HG03439 (cell line): ENCODE measurements around the gene PDLIM5.

Experiments used
- ATAC-seq: cut with Tn5 transposase; IDR thresholded peaks from one replicate; pipeline ENCODE4 v1.9.1; 2021; ENCODE audit warnings: mild to moderate bottlenecking, moderate library complexity; ENCODE audit not compliant: unreplicated experiment

The PDLIM5 gene

DNA sequence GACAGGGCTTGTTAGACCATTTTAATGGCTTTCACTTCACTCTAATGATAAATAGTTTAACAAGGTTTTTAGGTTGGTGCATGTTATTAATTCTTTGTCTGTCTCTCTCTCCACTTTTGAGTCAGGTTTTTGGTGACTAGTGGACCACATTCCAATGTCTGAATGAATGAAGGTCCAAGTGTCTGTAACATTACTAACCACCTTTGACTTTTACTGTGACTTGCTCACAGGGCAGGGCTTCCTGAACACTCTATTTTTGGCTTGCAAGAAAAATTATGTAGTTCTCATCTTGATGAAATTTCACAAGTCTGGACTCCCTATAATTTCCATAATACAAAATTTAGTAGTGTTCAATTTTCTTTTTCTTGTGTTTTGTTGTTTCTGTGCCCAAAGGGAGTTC, 227.2 kb downstream of the PDLIM5 start:
- no peak for ATAC-seq

- no peak for ATAC-seq
Observed at GRCh38 chr4:94680176-94680862, 228.6 kb downstream of the PDLIM5 start.

GRCh38 chr4:94686086-94686485, 234.3 kb downstream of the PDLIM5 start:
- ATAC-seq, result no peak

GRCh38 chr4:94689155-94689860, 237.6 kb downstream of the PDLIM5 start:
- ATAC-seq, result no peak

GRCh38 chr4:94690851-94691254, 239.1 kb downstream of the PDLIM5 start:
- ATAC-seq, result no peak

DNA sequence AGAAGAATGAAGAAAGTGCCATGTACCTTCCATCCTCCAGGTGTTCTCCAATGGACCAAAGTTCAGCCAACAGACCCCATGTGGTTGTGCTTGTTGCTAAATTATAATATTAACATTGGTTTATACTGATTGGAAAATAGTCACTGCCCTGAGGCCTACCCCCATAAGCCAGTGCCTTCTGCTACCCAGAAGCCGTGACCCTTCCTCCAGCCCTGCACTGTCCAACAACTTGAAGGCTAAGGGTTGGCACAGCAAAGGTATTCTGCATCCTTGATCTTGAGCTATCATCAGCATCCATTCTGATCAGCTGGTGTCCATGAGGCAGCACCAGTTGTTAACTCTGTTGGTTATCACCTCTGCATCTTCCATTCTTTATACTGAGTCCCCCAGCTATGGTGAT, 239.8 kb downstream of the PDLIM5 start:
- ATAC-seq, result no peak

GRCh38 chr4:94695384-94695783, 243.6 kb downstream of the PDLIM5 start:
- ATAC-seq, result no peak

- no peak for ATAC-seq
Observed at GRCh38 chr4:94698187-94698586, 246.4 kb downstream of the PDLIM5 start.

DNA sequence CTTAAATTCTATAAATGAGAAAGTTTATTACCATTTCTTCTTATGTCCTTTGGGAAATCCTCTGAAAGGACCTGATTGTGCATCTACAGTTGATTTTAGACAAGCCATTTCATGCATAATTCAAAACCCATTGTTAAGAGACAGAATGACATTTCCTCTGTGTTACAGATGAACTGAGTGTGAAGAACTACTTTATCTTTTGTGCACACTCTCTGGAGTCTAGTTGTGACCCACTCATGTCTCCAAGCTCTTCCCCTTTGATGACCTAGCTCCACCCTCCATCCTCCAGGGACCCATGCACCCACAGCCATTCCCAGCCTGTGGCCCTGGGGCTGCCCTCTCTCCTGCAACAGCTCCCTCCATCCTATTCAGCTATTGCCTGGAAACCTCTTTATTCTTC, 248.6 kb downstream of the PDLIM5 start:
- ATAC-seq, result no peak

- ATAC-seq, result no peak
Observed at GRCh38 chr4:94701631-94702300, 250.0 kb downstream of the PDLIM5 start.

GRCh38 chr4:94711635-94712034, 259.9 kb downstream of the PDLIM5 start:
- ATAC-seq, result no peak

GRCh38 chr4:94714365-94715160, 262.8 kb downstream of the PDLIM5 start:
- ATAC-seq, result no peak

- no peak for ATAC-seq
Observed at GRCh38 chr4:94715726-94716125, 264.0 kb downstream of the PDLIM5 start.
